ENCODE results near the gene SDC4. TPM values are rescaled to one million over a fixed set of nuclear protein-coding genes. Genes with fewer than 3 reads are reported as not detected.

SDC4 gene
- total and polyA plus RNA-seq, 10 of the 15 experiments (the other 5 are each of a cell fraction or from before 2014, with no cell fraction given) = 0.52 to 11.3 (median 1.4) TPM

DNA sequence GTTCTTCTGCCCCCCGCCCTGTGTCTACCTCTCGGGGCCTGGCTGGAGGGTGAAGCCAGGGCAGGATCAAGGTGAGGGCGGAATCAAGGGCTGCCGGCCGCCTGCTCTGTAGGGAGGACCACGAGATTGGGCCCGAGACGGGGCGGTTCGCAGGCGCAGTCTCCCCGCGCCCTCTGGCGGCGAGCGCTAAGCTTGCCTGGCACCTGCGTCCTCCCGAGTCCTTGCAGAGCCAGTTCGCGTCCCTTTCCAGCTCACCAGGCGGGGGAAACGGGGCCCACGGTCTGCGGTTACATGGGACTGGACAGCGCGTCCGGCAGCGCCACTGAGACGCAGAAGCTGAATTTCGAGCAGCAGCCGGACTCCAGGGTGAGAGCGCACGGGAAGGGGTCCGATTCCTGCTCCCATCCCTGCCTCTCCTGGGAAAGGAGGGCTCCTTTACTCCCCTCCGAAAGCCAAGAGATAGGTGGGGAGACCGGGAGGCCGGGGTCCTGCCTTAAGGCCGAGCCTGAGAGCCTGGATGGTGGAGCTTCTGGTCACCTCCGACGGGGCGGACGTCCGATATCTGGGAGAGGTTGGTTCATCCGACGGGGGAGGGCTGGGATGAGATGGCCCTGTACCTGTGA, 36.5 kb downstream of the SDC4 start:
- DNase-seq (ENCODE audit: low read depth, low spot score) = no peak
- peaks cover 6 to 8% of the 10 kb centered on the region in 2 experiments; a peak in 3 of 4 replicates for H3K27me3 ChIP-seq (replicated peaks in 1 of 2; ENCODE audit: control insufficient read depth in 2 of 2, insufficient read depth in 2 of 2, low read length in 1 of 2)
- no peaks in the 10 kb centered on the region for H3K79me2 ChIP-seq (ENCODE audit: control insufficient read depth, insufficient read depth, low read length)
- peak; percentile 93 for ATAC-seq
- ChIA-PET SMC1A (ENCODE audit: uncharacterized antibody, unreplicated experiment) (interaction anchor here (0.9 to 1.2 kb wide), 3 partner anchors 10 to 125 kb away, joined by 3 to 4 read pairs (median 3); no protein-coding TSS in a partner anchor), POLR2A (no interaction called here), RAD21 (ENCODE audit: unreplicated experiment) (interaction anchor here (0.8 to 1.0 kb wide), 2 partner anchors 125 to 172 kb away, joined by 3 to 5 read pairs; no protein-coding TSS in a partner anchor), CTCF (interaction anchor here (0.6 to 11.2 kb wide), 14 partner anchors 10 to 316 kb away, joined by 3 to 121 read pairs (median 4); partner anchors contain the start of gene SYS1)
- no peaks in the 10 kb centered on the region for H3K36me3 ChIP-seq (ENCODE audit: control insufficient read depth in 2 of 2, insufficient read depth in 2 of 2, low read length in 1 of 2)
- WGBS (ENCODE audit: insufficient coverage, insufficient replicate concordance, low lambda C conversion rate, missing lambda C conversion rate) = 21% methylated on average over 42 of the region's 45 CpGs
- in situ Hi-C loops (cut with MboI) = no loop called here
- H3K27ac ChIP-seq (ENCODE audit: control insufficient read depth, insufficient read depth) = no peak overlapping the region
- H3K9me3 ChIP-seq (replicated peaks; ENCODE audit: control insufficient read depth, insufficient read depth, low read length) = no peaks in the 10 kb centered on the region
- no peak overlapping the region for H3K9ac ChIP-seq (ENCODE audit: control insufficient read depth, insufficient read depth, low read length)
- no TSS peak for BruUV-seq (replicated peaks)
- H3K4me1 ChIP-seq (ENCODE audit: control insufficient read depth, insufficient read depth, low read length) = no peaks in the 10 kb centered on the region
- no peak overlapping the region for H3K4me2 ChIP-seq (ENCODE audit: control insufficient read depth, insufficient read depth)
- no peak overlapping the region for H2AFZ ChIP-seq (ENCODE audit: control insufficient read depth, low read depth, low read length)
- no peak overlapping the region for H3K4me3 ChIP-seq
- FAIRE-seq = peak; percentile 35
- H4K20me1 ChIP-seq (ENCODE audit: control insufficient read depth, insufficient read depth) = no peaks in the 10 kb centered on the region
- intact Hi-C loops (cut with micrococcal nuclease; ENCODE audit: unreplicated experiment) = no loop called here
- TF ChIP-seq MEF2B (IDR thresholded peaks at IDR 0.05; ENCODE audit: partially characterized antibody, poor library complexity, severe bottlenecking) (no peak), SMARCA5 (IDR thresholded peaks at IDR 0.05) (peak; percentile 78), KDM1A (IDR thresholded peaks at IDR 0.05; ENCODE audit: borderline replicate concordance) (no peak), PML (IDR thresholded peaks at IDR 0.05; ENCODE audit: low read length) (no peak), POU2F2 (IDR thresholded peaks at IDR 0.05; ENCODE audit: borderline replicate concordance, low read depth, low read length) (no peak), TAF1 (IDR thresholded peaks at IDR 0.05; ENCODE audit: borderline replicate concordance, low read depth, low read length) (no peak), RAD21 (IDR thresholded peaks at IDR 0.05; ENCODE audit: insufficient read depth, low read depth, low read length) (peak; percentile 44), RCOR1 (conservative IDR thresholded peaks at IDR 0.05; ENCODE audit: low read depth, low read length) (no peak), SIX5 (IDR thresholded peaks at IDR 0.05; ENCODE audit: low read depth, low read length, severe bottlenecking) (no peak), ZSCAN29 (IDR thresholded peaks at IDR 0.05) (no peak), BCL3 (IDR thresholded peaks at IDR 0.05; ENCODE audit: borderline replicate concordance, insufficient read depth, low read depth, low read length, poor library complexity, severe bottlenecking) (no peak), BHLHE40 (IDR thresholded peaks at IDR 0.05; ENCODE audit: borderline replicate concordance in 1 of 2, low read depth in 2 of 2, low read length in 1 of 2) (peak in 1 of 2 experiments; percentile 26; a peak in 1 of 4 replicates), YY1 (IDR thresholded peaks at IDR 0.05; ENCODE audit: low read depth, low read length) (peak; percentile 37; the same call in 1 of the 2 replicates), PAX5 (IDR thresholded peaks at IDR 0.05; ENCODE audit: borderline replicate concordance, low read depth, low read length) (no peak), KAT2A (conservative IDR thresholded peaks at IDR 0.05; ENCODE audit: control insufficient read depth, low read depth, low read length) (no peak), SMC3 (IDR thresholded peaks at IDR 0.05; ENCODE audit: borderline replicate concordance, low read length) (peak; percentile 45; the same call in 1 of the 2 replicates), NRF1 (conservative IDR thresholded peaks at IDR 0.05; ENCODE audit: low read depth, low read length) (no peak), PAX8 (IDR thresholded peaks at IDR 0.05) (no peak), ZNF274 (IDR thresholded peaks at IDR 0.05; ENCODE audit: insufficient read depth, insufficient read length) (no peak), HDAC2 (IDR thresholded peaks at IDR 0.05) (no peak)
- TF ChIP-seq, protein P1, sequence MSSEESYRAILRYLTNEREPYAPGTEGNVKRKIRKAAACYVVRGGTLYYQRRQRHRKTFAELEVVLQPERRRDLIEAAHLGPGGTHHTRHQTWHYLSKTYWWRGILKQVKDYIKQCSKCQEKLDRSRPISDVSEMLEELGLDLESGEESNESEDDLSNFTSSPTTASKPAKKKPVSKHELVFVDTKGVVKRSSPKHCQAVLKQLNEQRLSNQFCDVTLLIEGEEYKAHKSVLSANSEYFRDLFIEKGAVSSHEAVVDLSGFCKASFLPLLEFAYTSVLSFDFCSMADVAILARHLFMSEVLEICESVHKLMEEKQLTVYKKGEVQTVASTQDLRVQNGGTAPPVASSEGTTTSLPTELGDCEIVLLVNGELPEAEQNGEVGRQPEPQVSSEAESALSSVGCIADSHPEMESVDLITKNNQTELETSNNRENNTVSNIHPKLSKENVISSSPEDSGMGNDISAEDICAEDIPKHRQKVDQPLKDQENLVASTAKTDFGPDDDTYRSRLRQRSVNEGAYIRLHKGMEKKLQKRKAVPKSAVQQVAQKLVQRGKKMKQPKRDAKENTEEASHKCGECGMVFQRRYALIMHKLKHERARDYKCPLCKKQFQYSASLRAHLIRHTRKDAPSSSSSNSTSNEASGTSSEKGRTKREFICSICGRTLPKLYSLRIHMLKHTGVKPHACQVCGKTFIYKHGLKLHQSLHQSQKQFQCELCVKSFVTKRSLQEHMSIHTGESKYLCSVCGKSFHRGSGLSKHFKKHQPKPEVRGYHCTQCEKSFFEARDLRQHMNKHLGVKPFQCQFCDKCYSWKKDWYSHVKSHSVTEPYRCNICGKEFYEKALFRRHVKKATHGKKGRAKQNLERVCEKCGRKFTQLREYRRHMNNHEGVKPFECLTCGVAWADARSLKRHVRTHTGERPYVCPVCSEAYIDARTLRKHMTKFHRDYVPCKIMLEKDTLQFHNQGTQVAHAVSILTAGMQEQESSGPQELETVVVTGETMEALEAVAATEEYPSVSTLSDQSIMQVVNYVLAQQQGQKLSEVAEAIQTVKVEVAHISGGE (CRISPR knock-in tag; IDR thresholded peaks at IDR 0.05) = no peak

Measured in GM12878 (cell line).